T47D (cell line): Measurements from ENCODE around the gene NCAPD3.
"Not testable (repeated sequence)": the region's sequence is repeated elsewhere in the genome, so short reads cannot be mapped to it uniquely, and the experiment has no call there.

Experiments
- DNase-seq, 2 experiments: peaks; one replicate each; pipeline versions ENCODE4 v3.0.0 to v3.0.0-alpha.2; 2011 to 2012; ENCODE audit warnings: low read depth in 1 of 2, low spot score in 1 of 2
- JUND ChIP-seq: IDR thresholded peaks from 2 replicates; pipeline ENCODE4 v1.6.1; 2012; ENCODE audit warnings: low read depth
- in situ Hi-C: cut with HindIII; loops from 2 replicates; pipeline ENCODE4 v1.10.0; 2016; ENCODE audit warnings: low sequenced_read_pairs, low pct_unique_long_range_greater_than_20kb

Gene NCAPD3

DNA sequence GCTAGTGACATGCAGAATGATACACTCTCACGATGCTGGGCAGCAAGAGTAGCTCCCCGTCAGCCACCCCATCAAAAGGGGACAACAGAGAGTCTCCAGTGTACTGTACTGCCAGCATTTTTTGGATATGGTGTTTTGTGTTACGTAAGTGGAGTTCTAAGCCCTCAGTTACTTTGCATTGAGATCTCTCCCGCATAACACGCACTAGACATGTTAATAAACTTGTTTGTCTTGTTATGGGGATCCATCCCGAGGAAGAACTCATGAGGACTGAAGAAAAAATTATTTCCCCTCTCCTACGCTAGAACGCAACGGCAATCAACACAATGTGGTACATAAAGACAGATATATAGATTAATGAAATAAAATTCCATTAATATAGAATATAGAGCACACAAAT is 24.2 kb downstream of the NCAPD3 start:
- TF ChIP-seq JUND: no peak
- in situ Hi-C loops: no loop called here

DNA sequence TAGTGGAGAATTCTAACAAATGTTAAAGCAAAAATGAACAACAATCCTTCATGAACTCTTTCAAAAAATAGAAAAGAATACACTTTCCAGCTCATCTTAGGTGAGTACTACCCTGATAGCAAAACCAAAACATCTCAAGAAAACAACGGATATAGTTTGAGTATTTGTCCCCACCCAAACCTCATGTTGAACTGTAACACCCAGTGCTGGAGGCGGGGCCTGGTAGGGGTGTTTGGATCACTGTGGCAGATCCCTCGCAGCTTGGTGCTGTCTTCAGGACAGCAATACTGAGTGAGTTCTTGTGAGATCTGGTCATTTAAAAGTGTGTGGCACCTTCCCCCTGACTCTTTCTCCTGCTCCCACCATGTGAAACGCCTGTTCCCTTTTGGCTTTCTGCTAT is 27.0 kb downstream of the NCAPD3 start:
- no peak for TF ChIP-seq JUND
- no peak for DNase-seq
- in situ Hi-C loops: no loop called here

More for the DNA sequence above, 24.2 kb downstream of the NCAPD3 start:
- no peak for DNase-seq

DNA sequence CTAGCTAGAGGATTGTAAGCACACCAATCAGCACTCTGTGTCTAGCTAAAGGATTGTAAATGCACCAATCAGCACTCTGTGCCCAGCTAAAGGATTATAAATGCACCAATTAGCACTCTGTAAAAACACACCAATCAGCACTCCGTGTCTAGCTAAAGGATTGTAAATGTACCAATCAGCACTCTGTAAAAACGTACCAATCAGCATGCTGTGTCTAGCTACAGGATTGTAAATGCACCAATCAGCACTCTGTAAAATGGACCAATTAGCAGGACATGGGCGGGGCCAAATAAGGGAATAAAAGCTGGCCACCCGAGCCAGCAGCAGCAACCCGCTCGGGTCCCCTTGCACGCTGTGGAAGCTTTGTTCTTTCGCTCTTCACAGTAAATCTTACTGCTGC is 35.7 kb downstream of the NCAPD3 start:
- DNase-seq, in situ Hi-C loops: not testable (repeated sequence)

GRCh38 chr11:134181707-134182106 is 42.1 kb downstream of the NCAPD3 start:
- TF ChIP-seq JUND: no peak
- DNase-seq: no peak
- in situ Hi-C loops: no loop called here

GRCh38 chr11:134178032-134178674 is 45.6 kb downstream of the NCAPD3 start:
- in situ Hi-C loops: no loop called here
- DNase-seq: no peak
- TF ChIP-seq JUND: no peak

DNA sequence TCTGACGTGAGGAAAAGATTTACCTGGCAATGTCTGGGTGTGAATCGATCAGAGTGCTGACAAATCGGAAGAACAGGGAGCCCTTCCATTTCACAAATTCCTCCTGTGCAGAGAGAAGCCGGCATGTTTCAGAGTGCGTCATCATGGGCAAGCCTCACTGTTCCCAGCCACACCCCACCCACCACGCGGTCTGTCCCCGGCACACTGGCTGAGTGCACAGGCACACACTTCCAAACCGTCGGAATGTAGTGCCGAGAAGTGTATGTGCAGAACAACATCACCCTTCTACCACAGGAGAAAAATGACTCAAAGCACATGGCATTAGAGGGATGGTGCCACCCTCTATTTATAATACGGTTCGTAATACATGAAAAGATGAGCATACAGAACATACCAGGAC is 47.5 kb downstream of the NCAPD3 start:
- in situ Hi-C loops: no loop called here

DNA sequence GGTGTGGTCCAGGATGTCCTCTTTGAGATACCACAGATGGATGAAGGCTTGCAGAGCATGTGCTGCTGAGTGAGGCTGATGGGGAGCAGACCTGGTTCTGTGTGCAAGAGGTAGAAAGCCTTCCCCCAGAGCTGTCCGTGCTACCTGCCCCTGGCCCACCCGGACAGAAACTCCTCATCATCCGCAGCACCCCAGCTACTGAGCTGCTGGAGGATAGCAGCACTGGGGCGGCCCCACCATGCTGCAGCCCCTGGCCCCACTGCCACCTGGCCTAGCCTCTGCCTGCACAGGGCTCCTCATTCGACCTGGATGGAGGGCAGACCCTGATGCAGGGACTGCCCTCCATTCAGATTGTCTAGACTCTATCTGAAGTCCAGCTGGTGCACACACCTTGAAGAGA is 50.5 kb downstream of the NCAPD3 start:
- DNase-seq: no peak
- in situ Hi-C loops: no loop called here

More for the DNA sequence above, 47.5 kb downstream of the NCAPD3 start:
- no peak for DNase-seq
- no peak for TF ChIP-seq JUND

GRCh38 chr11:134171951-134172350 is 51.8 kb downstream of the NCAPD3 start:
- TF ChIP-seq JUND: no peak
- in situ Hi-C loops: no loop called here
- no peak for DNase-seq

More for the DNA sequence above, 50.5 kb downstream of the NCAPD3 start:
- no peak for TF ChIP-seq JUND

GRCh38 chr11:134170919-134171281 is 52.9 kb downstream of the NCAPD3 start:
- in situ Hi-C loops: no loop called here
- DNase-seq: no peak
- no peak for TF ChIP-seq JUND

- in situ Hi-C loops: no loop called here
- peak in 1 of 2 experiments; percentile 26 for DNase-seq
- TF ChIP-seq JUND: no peak
Observed at GRCh38 chr11:134170177-134170918, 53.4 kb downstream of the NCAPD3 start.

- no peak for TF ChIP-seq JUND
- no peak for DNase-seq
- in situ Hi-C loops: no loop called here
Observed at GRCh38 chr11:134164490-134165370, 59.0 kb downstream of the NCAPD3 start.

DNA sequence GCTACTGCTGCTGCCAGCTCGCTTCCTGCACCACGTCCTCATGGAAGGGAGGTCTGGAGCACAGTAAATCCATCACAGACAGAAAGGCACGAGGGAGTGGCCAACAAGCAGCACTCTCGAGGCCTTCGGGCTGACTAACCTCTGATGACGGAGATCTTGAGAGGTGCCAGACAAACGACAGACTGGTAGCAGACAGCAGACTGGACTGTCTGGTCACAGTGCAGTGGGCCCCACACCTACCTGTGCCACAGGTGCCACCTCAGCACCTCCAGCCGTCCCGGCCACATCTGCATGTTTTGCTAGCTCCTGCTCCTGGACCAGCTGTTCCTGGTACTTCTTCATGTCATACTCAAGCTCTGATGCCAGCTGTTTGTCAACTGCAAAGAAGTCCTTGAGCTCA is 64.1 kb downstream of the NCAPD3 start:
- TF ChIP-seq JUND: no peak
- DNase-seq: no peak
- in situ Hi-C loops: no loop called here

GRCh38 chr11:134158023-134158422 is 65.7 kb downstream of the NCAPD3 start:
- no peak for DNase-seq
- TF ChIP-seq JUND: no peak
- in situ Hi-C loops: no loop called here
